ENCODE measurements around the gene HNF4A. TPM values are rescaled to one million over a fixed set of nuclear protein-coding genes. Genes with fewer than 3 reads are reported as not detected.

The HNF4A gene
- total and polyA plus RNA-seq, 7 donors, result 0.27 to 124 (median 52.9) TPM; not detected in 2

GRCh38 chr20:44349349-44349748 lies 6.2 kb upstream of the HNF4A start:
- no peaks in the 10 kb centered on the region for H3K9me3 ChIP-seq
- no peak for TF ChIP-seq POLR2AphosphoS5 (IDR thresholded peaks at IDR 0.05)
- no peak for TF ChIP-seq POLR2A (IDR thresholded peaks at IDR 0.05)
- no peak for TF ChIP-seq EP300 (IDR thresholded peaks at IDR 0.05)
- TF ChIP-seq CTCF (IDR thresholded peaks at IDR 0.05), result no peak
- H3K4me1 ChIP-seq, result no peaks in the 10 kb centered on the region
- H3K36me3 ChIP-seq, result no peaks in the 10 kb centered on the region
- WGBS, 2 donors, result 76 to 85% methylated on average over 3 of the region's 3 CpGs
- DNase-seq, result no peak
- H3K27ac ChIP-seq, result no peak overlapping the region
- no peak overlapping the region for H3K4me3 ChIP-seq
- H3K27me3 ChIP-seq, result no peaks in the 10 kb centered on the region
- intact Hi-C loops (cut with DNase I), result no loop called here

- H3K36me3 ChIP-seq, result no peaks in the 10 kb centered on the region
- no peak for DNase-seq
- 67 to 85% methylated on average over 6 of the region's 6 CpGs for WGBS, 2 donors
- H3K9me3 ChIP-seq, result no peaks in the 10 kb centered on the region
- H3K27ac ChIP-seq, result no peak overlapping the region
- H3K4me1 ChIP-seq, result no peaks in the 10 kb centered on the region
- TF ChIP-seq POLR2A (IDR thresholded peaks at IDR 0.05) (no peak), EP300 (IDR thresholded peaks at IDR 0.05) (no peak), POLR2AphosphoS5 (IDR thresholded peaks at IDR 0.05) (no peak), CTCF (IDR thresholded peaks at IDR 0.05) (no peak)
- intact Hi-C loops (cut with DNase I), result no loop called here
- no peak overlapping the region for H3K4me3 ChIP-seq
- peaks cover 0 to 4% (median 0%) of the 10 kb centered on the region in 3 donors for H3K27me3 ChIP-seq
Measured at GRCh38 chr20:44350567-44350966, 4.9 kb upstream of the HNF4A start.

GRCh38 chr20:44354979-44355497 lies 461 bp upstream of the HNF4A start:
- no peak overlapping the region for H3K4me3 ChIP-seq

GRCh38 chr20:44356353-44356723 lies 839 bp downstream of the HNF4A start:
- no peaks in the 10 kb centered on the region for H3K9me3 ChIP-seq
- TF ChIP-seq EP300 (IDR thresholded peaks at IDR 0.05), result no peak
- TF ChIP-seq POLR2A (IDR thresholded peaks at IDR 0.05), result no peak
- no peak for TF ChIP-seq CTCF (IDR thresholded peaks at IDR 0.05)
- no peak for TF ChIP-seq POLR2AphosphoS5 (IDR thresholded peaks at IDR 0.05)
- 14 to 66% methylated on average over 14 of the region's 14 CpGs for WGBS, 2 donors
- H3K4me1 ChIP-seq, result no peaks in the 10 kb centered on the region
- DNase-seq, result no peak
- no peak overlapping the region for H3K27ac ChIP-seq
- peaks cover 0 to 6% (median 0%) of the 10 kb centered on the region in 3 donors for H3K27me3 ChIP-seq
- H3K4me3 ChIP-seq, result peak overlapping the region in 1 of 4 donors; percentile 14
- H3K36me3 ChIP-seq, result no peaks in the 10 kb centered on the region
- intact Hi-C loops (cut with DNase I), result no loop called here

More at GRCh38 chr20:44354979-44355497, 461 bp upstream of the HNF4A start:
- 18 to 64% methylated on average over 6 of the region's 6 CpGs for WGBS, 2 donors
- Histone ChIP-seq H3K36me3 (no peaks in the 10 kb centered on the region), H3K4me1 (no peaks in the 10 kb centered on the region), H3K27ac (no peak overlapping the region), H3K9me3 (no peaks in the 10 kb centered on the region), H3K27me3 (peaks cover 0 to 6% (median 0%) of the 10 kb centered on the region in 3 donors)
- intact Hi-C loops (cut with DNase I), result no loop called here
- TF ChIP-seq POLR2A (IDR thresholded peaks at IDR 0.05) (no peak), EP300 (IDR thresholded peaks at IDR 0.05) (no peak), POLR2AphosphoS5 (IDR thresholded peaks at IDR 0.05) (no peak), CTCF (IDR thresholded peaks at IDR 0.05) (no peak)
- no peak for DNase-seq

GRCh38 chr20:44357020-44357419 lies 1.5 kb downstream of the HNF4A start:
- Histone ChIP-seq H3K9me3 (no peaks in the 10 kb centered on the region), H3K4me3 (no peak overlapping the region), H3K36me3 (no peaks in the 10 kb centered on the region), H3K27me3 (peaks cover 0 to 6% (median 0%) of the 10 kb centered on the region in 3 donors), H3K27ac (no peak overlapping the region), H3K4me1 (no peaks in the 10 kb centered on the region)
- TF ChIP-seq POLR2A (IDR thresholded peaks at IDR 0.05) (no peak), POLR2AphosphoS5 (IDR thresholded peaks at IDR 0.05) (no peak), CTCF (IDR thresholded peaks at IDR 0.05) (no peak), EP300 (IDR thresholded peaks at IDR 0.05) (no peak)
- DNase-seq, result no peak
- WGBS, 2 donors, result 14 to 49% methylated on average over 2 of the region's 2 CpGs
- intact Hi-C loops (cut with DNase I), result no loop called here

All from sigmoid colon (tissue), 7 donors.